ACC112 (cell line): ENCODE measurements around the gene EPDR1.

Experiments used
- H2AFZ ChIP-seq: fragments of 200-600 bp; sonication (generic); one replicate; pipeline ENCODE4 v1.6.0; 2017; ENCODE audit warnings: antibody characterized with exemption, low read length; ENCODE audit not compliant: unreplicated experiment
- H3K27ac ChIP-seq: fragments of 200-600 bp; sonication (generic); 2 replicates; pipeline ENCODE4 v1.5.1; 2014; ENCODE audit warnings: low read depth, mild to moderate bottlenecking, antibody characterized with exemption, low read length, moderate library complexity
- H3K27me3 ChIP-seq: fragments of 200-600 bp; sonication (generic); 2 replicates; pipeline ENCODE4 v1.6.1; 2014; ENCODE audit warnings: mild to moderate bottlenecking, antibody characterized with exemption, low read length, moderate library complexity, mixed read lengths; ENCODE audit not compliant: insufficient read depth
- H3K36me3 ChIP-seq: fragments of 200-600 bp; sonication (generic); 2 replicates; pipeline ENCODE4 v1.6.1; 2016; ENCODE audit warnings: mild to moderate bottlenecking, antibody characterized with exemption, low read length, moderate library complexity, mixed read lengths; ENCODE audit not compliant: insufficient read depth
- H3K4me1 ChIP-seq: fragments of 200-600 bp; sonication (generic); one replicate; pipeline ENCODE4 v1.6.1; 2016; ENCODE audit warnings: low read length, mixed read lengths; ENCODE audit not compliant: insufficient read depth, unreplicated experiment, control insufficient read depth
- H3K4me3 ChIP-seq: fragments of 200-600 bp; sonication (generic); 2 replicates; pipeline ENCODE4 v1.5.1; 2014; ENCODE audit warnings: mild to moderate bottlenecking, low read depth, low read length
- H3K79me2 ChIP-seq: fragments of 200-600 bp; sonication (generic); one replicate; pipeline ENCODE4 v1.6.0; 2016; ENCODE audit warnings: low read length; ENCODE audit not compliant: control insufficient read depth, unreplicated experiment, insufficient read depth

The EPDR1 gene

GRCh38 chr7:37977243-37977642 lies 56.8 kb downstream of the EPDR1 start:
- H3K4me1 ChIP-seq = peaks cover 25% of the 10 kb centered on the region
- H2AFZ ChIP-seq = no peak overlapping the region

GRCh38 chr7:37981664-37982063 lies 61.2 kb downstream of the EPDR1 start:
- H3K27ac ChIP-seq = peak overlapping the region; percentile 46; the same call in 1 of the 2 replicates
- peaks cover 29% of the 10 kb centered on the region for H3K4me1 ChIP-seq

More at GRCh38 chr7:37977243-37977642, 56.8 kb downstream of the EPDR1 start:
- Histone ChIP-seq H3K4me3 (no peak overlapping the region), H3K36me3 (no peaks in the 10 kb centered on the region), H3K79me2 (no peaks in the 10 kb centered on the region), H3K27ac (no peak overlapping the region), H3K27me3 (no peaks in the 10 kb centered on the region)

GRCh38 chr7:37982423-37982822 lies 62.0 kb downstream of the EPDR1 start:
- H3K4me3 ChIP-seq = no peak overlapping the region
- H3K79me2 ChIP-seq = no peaks in the 10 kb centered on the region
- peaks cover 24% of the 10 kb centered on the region for H3K4me1 ChIP-seq
- H2AFZ ChIP-seq = no peak overlapping the region
- no peaks in the 10 kb centered on the region for H3K27me3 ChIP-seq
- H3K36me3 ChIP-seq = no peaks in the 10 kb centered on the region
- peak overlapping the region; percentile 46; the same call in 1 of the 2 replicates for H3K27ac ChIP-seq

More at GRCh38 chr7:37981664-37982063, 61.2 kb downstream of the EPDR1 start:
- no peak overlapping the region for H3K4me3 ChIP-seq
- no peaks in the 10 kb centered on the region for H3K36me3 ChIP-seq
- H3K27me3 ChIP-seq = no peaks in the 10 kb centered on the region
- no peak overlapping the region for H2AFZ ChIP-seq
- no peaks in the 10 kb centered on the region for H3K79me2 ChIP-seq

- no peak overlapping the region for H3K27ac ChIP-seq
- H3K4me1 ChIP-seq = peaks cover 21% of the 10 kb centered on the region
- H2AFZ ChIP-seq = no peak overlapping the region
- no peak overlapping the region for H3K4me3 ChIP-seq
- H3K27me3 ChIP-seq = no peaks in the 10 kb centered on the region
- no peaks in the 10 kb centered on the region for H3K79me2 ChIP-seq
- no peaks in the 10 kb centered on the region for H3K36me3 ChIP-seq
These were observed 64.4 kb downstream of the EPDR1 start for GRCh38 chr7:37984750-37985390.

- Histone ChIP-seq H3K27me3 (no peaks in the 10 kb centered on the region), H3K4me1 (peaks cover 14% of the 10 kb centered on the region), H3K79me2 (no peaks in the 10 kb centered on the region), H3K27ac (no peak overlapping the region), H3K36me3 (no peaks in the 10 kb centered on the region), H2AFZ (peak overlapping the region; percentile 11), H3K4me3 (no peak overlapping the region)
These were observed 66.5 kb downstream of the EPDR1 start for GRCh38 chr7:37986908-37987330.

GRCh38 chr7:37987732-37988131 lies 67.3 kb downstream of the EPDR1 start:
- Histone ChIP-seq H3K36me3 (no peaks in the 10 kb centered on the region), H2AFZ (peak overlapping the region; percentile 23), H3K79me2 (no peaks in the 10 kb centered on the region), H3K4me1 (peaks cover 6% of the 10 kb centered on the region), H3K27me3 (no peaks in the 10 kb centered on the region), H3K4me3 (peak overlapping the region; percentile 32), H3K27ac (no peak overlapping the region)

GRCh38 chr7:37988721-37989650 lies 68.5 kb downstream of the EPDR1 start:
- H3K27ac ChIP-seq = no peak overlapping the region
- H3K4me3 ChIP-seq = no peak overlapping the region
- H3K27me3 ChIP-seq = no peaks in the 10 kb centered on the region
- H3K4me1 ChIP-seq = peaks cover 5% of the 10 kb centered on the region
- H3K79me2 ChIP-seq = no peaks in the 10 kb centered on the region
- no peaks in the 10 kb centered on the region; the same call in 1 of the 2 replicates for H3K36me3 ChIP-seq
- H2AFZ ChIP-seq = no peak overlapping the region

GRCh38 chr7:37990337-37990736 lies 69.9 kb downstream of the EPDR1 start:
- Histone ChIP-seq H2AFZ (no peak overlapping the region), H3K4me1 (peaks cover 5% of the 10 kb centered on the region), H3K27me3 (no peaks in the 10 kb centered on the region), H3K36me3 (no peaks in the 10 kb centered on the region; the same call in 1 of the 2 replicates), H3K79me2 (no peaks in the 10 kb centered on the region), H3K4me3 (no peak overlapping the region), H3K27ac (no peak overlapping the region)

- H3K27ac ChIP-seq = no peak overlapping the region
- H3K4me1 ChIP-seq = no peaks in the 10 kb centered on the region
- H3K27me3 ChIP-seq = no peaks in the 10 kb centered on the region
- H3K79me2 ChIP-seq = no peaks in the 10 kb centered on the region
- no peak overlapping the region for H3K4me3 ChIP-seq
- H2AFZ ChIP-seq = no peak overlapping the region
- H3K36me3 ChIP-seq = no peaks in the 10 kb centered on the region; the same call in 1 of the 2 replicates
These were observed 72.6 kb downstream of the EPDR1 start for GRCh38 chr7:37993060-37993501.

GRCh38 chr7:37999673-38000072 lies 79.2 kb downstream of the EPDR1 start:
- Histone ChIP-seq H3K4me3 (peak overlapping the region; percentile 2; the same call in 1 of the 2 replicates), H3K27me3 (no peaks in the 10 kb centered on the region), H2AFZ (peak overlapping the region; percentile 41), H3K27ac (peak overlapping the region; percentile 53; the same call in 1 of the 2 replicates), H3K4me1 (peaks cover 19% of the 10 kb centered on the region), H3K79me2 (no peaks in the 10 kb centered on the region), H3K36me3 (no peaks in the 10 kb centered on the region)
